Cardiac muscle cell (in vitro differentiated cells and primary cell): ENCODE data around the gene GIPC3. TPM values are rescaled to one million over a fixed set of nuclear protein-coding genes. Genes with fewer than 3 reads are reported as not detected.
A peak's percentile ranks its signal among the peaks of the same experiment; 100 is the strongest.

Source experiments
- DNase-seq, 2 donors: peaks; one replicate each; pipeline versions ENCODE4 v3.0.0 to v3.0.0-alpha.2; 2010 to 2017; ENCODE audit warnings: low read depth in 1 of 2, low spot score in 1 of 2
- H3K27ac ChIP-seq: fragments of 200-600 bp; sonication (generic); 2 replicates; pipeline ENCODE4 v1.5.1; 2016
- H3K27me3 ChIP-seq: fragments of 200-600 bp; sonication (generic); 2 replicates; pipeline ENCODE4 v1.6.0; 2016; ENCODE audit warnings: control low read depth
- H3K36me3 ChIP-seq: fragments of 200-600 bp; sonication (generic); 2 replicates; pipeline ENCODE4 v1.5.1; 2016; ENCODE audit warnings: control low read depth
- H3K4me1 ChIP-seq: fragments of 200-600 bp; sonication (generic); 2 replicates; pipeline ENCODE4 v1.8.1; 2017; ENCODE audit warnings: low read depth, mild to moderate bottlenecking, mixed run types
- H3K4me3 ChIP-seq: fragments of 200-600 bp; sonication (generic); 2 replicates; pipeline ENCODE4 v1.5.1; 2016; ENCODE audit warnings: mild to moderate bottlenecking
- H3K9me3 ChIP-seq: fragments of 200-600 bp; sonication (generic); 2 replicates; pipeline ENCODE4 v1.5.1; 2017; ENCODE audit warnings: low read depth, mild to moderate bottlenecking, control low read depth
- CTCF ChIP-seq: IDR thresholded peaks from 2 replicates; pipeline ENCODE4 v1.5.1; 2012; ENCODE audit warnings: low read depth, mild to moderate bottlenecking, low read length
- polyA plus RNA-seq: library from polyadenylated mRNA; unstranded; fragments of >200 nt; fragmentation: Nextera tagmentation; extraction: Ambion mirVana; gene quantifications from 2 replicates; pipeline ENCODE4 v1.2.1, GENCODE V29; 2016
- total RNA-seq: library from RNA; depleted of rRNA; stranded (reverse); fragments of >200 nt; gene quantifications from 2 replicates; pipeline ENCODE4 v1.2.3, GENCODE V29; 2016

GIPC3 gene
- total and polyA plus RNA-seq, 2 experiments from 2014 or later, result 0.13 to 0.54 TPM

DNA sequence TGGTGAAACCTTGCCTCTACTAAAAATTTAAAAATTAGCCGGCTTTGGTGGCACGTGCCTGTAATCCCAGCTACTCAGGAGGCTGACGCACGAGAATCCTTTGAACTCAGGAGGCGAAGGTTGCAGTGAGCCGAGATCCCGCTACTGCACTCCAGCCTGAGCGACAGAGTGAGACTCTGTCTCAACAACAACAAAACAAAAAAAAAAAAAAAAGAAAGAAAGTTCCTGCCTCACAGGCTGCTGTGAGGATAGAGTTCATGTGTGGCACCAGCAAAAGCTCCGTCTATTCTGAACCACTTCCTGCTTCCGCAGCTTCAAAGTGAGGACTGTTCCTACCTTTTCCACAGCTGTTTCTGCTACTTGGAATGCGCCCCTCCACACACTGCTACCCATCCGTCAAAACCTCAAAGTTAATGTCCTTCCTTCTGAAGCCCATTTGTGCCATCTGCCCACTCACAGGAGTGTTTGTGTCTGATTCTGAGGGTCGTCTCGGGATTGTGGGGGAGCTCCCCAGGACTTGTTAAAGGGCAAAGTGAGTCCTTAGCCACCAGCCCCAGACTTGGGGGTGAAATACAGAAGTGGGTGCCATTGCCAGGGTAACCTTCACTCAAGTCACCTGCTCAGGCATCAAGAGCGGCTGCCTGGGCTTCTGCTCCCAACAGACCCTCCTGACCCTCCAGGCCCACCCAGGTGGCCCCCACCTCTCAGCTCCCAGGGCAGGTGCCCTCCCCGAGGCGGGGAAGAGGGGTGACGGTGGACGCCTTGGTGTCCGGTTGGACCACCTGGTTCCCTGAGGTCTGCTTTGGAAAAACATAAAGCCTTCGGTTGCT, 30.8 kb upstream of the GIPC3 start:
- H3K27ac ChIP-seq, result no peak overlapping the region
- no peak for TF ChIP-seq CTCF

GRCh38 chr19:3555653-3556422, 29.4 kb upstream of the GIPC3 start:
- Histone ChIP-seq H3K9me3 (no peaks in the 10 kb centered on the region), H3K27me3 (no peaks in the 10 kb centered on the region), H3K36me3 (no peaks in the 10 kb centered on the region), H3K27ac (no peak overlapping the region), H3K4me1 (no peaks in the 10 kb centered on the region), H3K4me3 (no peak overlapping the region)
- no peak for TF ChIP-seq CTCF
- no peak for DNase-seq

More for the DNA sequence above, 30.8 kb upstream of the GIPC3 start:
- DNase-seq, result no peak
- H3K27me3 ChIP-seq, result no peaks in the 10 kb centered on the region
- H3K4me3 ChIP-seq, result no peak overlapping the region
- H3K9me3 ChIP-seq, result no peaks in the 10 kb centered on the region
- no peaks in the 10 kb centered on the region for H3K4me1 ChIP-seq
- no peaks in the 10 kb centered on the region for H3K36me3 ChIP-seq

GRCh38 chr19:3556423-3556977, 28.8 kb upstream of the GIPC3 start:
- Histone ChIP-seq H3K9me3 (no peaks in the 10 kb centered on the region), H3K36me3 (no peaks in the 10 kb centered on the region), H3K27ac (no peak overlapping the region), H3K4me3 (peak overlapping the region; percentile 66), H3K4me1 (no peaks in the 10 kb centered on the region), H3K27me3 (no peaks in the 10 kb centered on the region)
- no peak for DNase-seq
- no peak for TF ChIP-seq CTCF

GRCh38 chr19:3556978-3557460, 28.3 kb upstream of the GIPC3 start:
- Histone ChIP-seq H3K9me3 (no peaks in the 10 kb centered on the region), H3K27ac (no peak overlapping the region), H3K36me3 (no peaks in the 10 kb centered on the region), H3K4me3 (peak overlapping the region; percentile 66), H3K27me3 (no peaks in the 10 kb centered on the region), H3K4me1 (no peaks in the 10 kb centered on the region)
- TF ChIP-seq CTCF, result no peak
- DNase-seq, result peak; percentile 23 to 41

- TF ChIP-seq CTCF, result no peak
- no peaks in the 10 kb centered on the region for H3K36me3 ChIP-seq
- no peaks in the 10 kb centered on the region for H3K4me1 ChIP-seq
- H3K27me3 ChIP-seq, result no peaks in the 10 kb centered on the region
- DNase-seq, result peak; percentile 95 to 97
- H3K27ac ChIP-seq, result no peak within 1 kb of the TSS
- H3K4me3 ChIP-seq, result peak within 1 kb of the TSS; percentile 66
- H3K9me3 ChIP-seq, result no peaks in the 10 kb centered on the region
These were observed 27.6 kb upstream of the GIPC3 start, which contains the start of gene MFSD12 for GRCh38 chr19:3557461-3558248. MFSD12 (minus strand) TSS chr19:3557586; CDS start chr19:3557403, 183 bp downstream.
